ENCODE data around the gene CCDC80. TPM values are rescaled to one million over a fixed set of nuclear protein-coding genes. Genes with fewer than 3 reads are reported as not detected.

The CCDC80 gene
- total and polyA plus RNA-seq, 2 experiments from 2014 or later, result 27.1 to 83.5 TPM

GRCh38 chr3:112623717-112624116, 17.2 kb downstream of the CCDC80 start:
- no peak for DNase-seq (ENCODE audit: low spot score)
- no peak overlapping the region for H2AFZ ChIP-seq
- H3K9me3 ChIP-seq (ENCODE audit: low read depth), result no peaks in the 10 kb centered on the region
- 93% methylated on average over 1 of the region's 1 CpG for WGBS (ENCODE audit: low lambda C conversion rate, missing lambda C conversion rate)
- TF ChIP-seq EZH2phosphoT487 (IDR thresholded peaks at IDR 0.05; ENCODE audit: low read depth, severe bottlenecking, unreplicated experiment) (no peak), CTCF (IDR thresholded peaks at IDR 0.05; ENCODE audit: poor library complexity) (no peak), EZH2 (IDR thresholded peaks at IDR 0.05; ENCODE audit: borderline replicate concordance) (no peak)
- H4K20me1 ChIP-seq (ENCODE audit: insufficient read depth, poor library complexity, severe bottlenecking), result no peaks in the 10 kb centered on the region
- H3K27me3 ChIP-seq, result no peaks in the 10 kb centered on the region
- H3K9me2 ChIP-seq (replicated peaks; ENCODE audit: insufficient read depth), result no peaks in the 10 kb centered on the region
- no peaks in the 10 kb centered on the region for H3K36me3 ChIP-seq (replicated peaks; ENCODE audit: insufficient read depth, low read depth)
- H3K4me1 ChIP-seq (ENCODE audit: insufficient read depth), result no peaks in the 10 kb centered on the region
- no peaks in the 10 kb centered on the region for H3K79me2 ChIP-seq
- H3K4me2 ChIP-seq, result no peak overlapping the region
- no peak overlapping the region for H3K27ac ChIP-seq
- no peak overlapping the region for H3K4me3 ChIP-seq

GRCh38 chr3:112623213-112623612, 17.7 kb downstream of the CCDC80 start:
- Histone ChIP-seq H3K4me3 (no peak overlapping the region), H3K27ac (no peak overlapping the region), H3K36me3 (replicated peaks; ENCODE audit: insufficient read depth, low read depth) (no peaks in the 10 kb centered on the region), H3K4me1 (ENCODE audit: insufficient read depth) (no peaks in the 10 kb centered on the region), H3K9me3 (ENCODE audit: low read depth) (no peaks in the 10 kb centered on the region), H4K20me1 (ENCODE audit: insufficient read depth, poor library complexity, severe bottlenecking) (no peaks in the 10 kb centered on the region), H3K79me2 (no peaks in the 10 kb centered on the region), H3K9me2 (replicated peaks; ENCODE audit: insufficient read depth) (no peaks in the 10 kb centered on the region), H2AFZ (no peak overlapping the region), H3K27me3 (no peaks in the 10 kb centered on the region), H3K4me2 (no peak overlapping the region)
- no peak for DNase-seq (ENCODE audit: low spot score)
- no peak for TF ChIP-seq CTCF (IDR thresholded peaks at IDR 0.05; ENCODE audit: poor library complexity)
- TF ChIP-seq EZH2phosphoT487 (IDR thresholded peaks at IDR 0.05; ENCODE audit: low read depth, severe bottlenecking, unreplicated experiment), result no peak
- TF ChIP-seq EZH2 (IDR thresholded peaks at IDR 0.05; ENCODE audit: borderline replicate concordance), result no peak
- 64% methylated on average over 5 of the region's 5 CpGs for WGBS (ENCODE audit: low lambda C conversion rate, missing lambda C conversion rate)

- Histone ChIP-seq H3K4me1 (ENCODE audit: insufficient read depth) (no peaks in the 10 kb centered on the region), H3K9me2 (replicated peaks; ENCODE audit: insufficient read depth) (no peaks in the 10 kb centered on the region), H4K20me1 (ENCODE audit: insufficient read depth, poor library complexity, severe bottlenecking) (no peaks in the 10 kb centered on the region), H3K27me3 (no peaks in the 10 kb centered on the region), H2AFZ (no peak overlapping the region), H3K27ac (no peak overlapping the region), H3K36me3 (replicated peaks; ENCODE audit: insufficient read depth, low read depth) (no peaks in the 10 kb centered on the region), H3K9me3 (ENCODE audit: low read depth) (no peaks in the 10 kb centered on the region), H3K4me2 (no peak overlapping the region), H3K79me2 (no peaks in the 10 kb centered on the region), H3K4me3 (no peak overlapping the region)
- TF ChIP-seq EZH2phosphoT487 (IDR thresholded peaks at IDR 0.05; ENCODE audit: low read depth, severe bottlenecking, unreplicated experiment), result no peak
- TF ChIP-seq CTCF (IDR thresholded peaks at IDR 0.05; ENCODE audit: poor library complexity), result no peak
- TF ChIP-seq EZH2 (IDR thresholded peaks at IDR 0.05; ENCODE audit: borderline replicate concordance), result no peak
- WGBS (ENCODE audit: low lambda C conversion rate, missing lambda C conversion rate), result 91% methylated on average over 2 of the region's 2 CpGs
- DNase-seq (ENCODE audit: low spot score), result no peak
Measured at GRCh38 chr3:112619295-112619694, 21.6 kb downstream of the CCDC80 start.

GRCh38 chr3:112617285-112617684, 23.7 kb downstream of the CCDC80 start:
- TF ChIP-seq CTCF (IDR thresholded peaks at IDR 0.05; ENCODE audit: poor library complexity), result no peak
- TF ChIP-seq EZH2phosphoT487 (IDR thresholded peaks at IDR 0.05; ENCODE audit: low read depth, severe bottlenecking, unreplicated experiment), result no peak
- no peak for TF ChIP-seq EZH2 (IDR thresholded peaks at IDR 0.05; ENCODE audit: borderline replicate concordance)
- Histone ChIP-seq H3K36me3 (replicated peaks; ENCODE audit: insufficient read depth, low read depth) (no peaks in the 10 kb centered on the region), H3K4me2 (no peak overlapping the region), H3K9me2 (replicated peaks; ENCODE audit: insufficient read depth) (no peaks in the 10 kb centered on the region), H3K79me2 (no peaks in the 10 kb centered on the region), H3K4me1 (ENCODE audit: insufficient read depth) (no peaks in the 10 kb centered on the region), H3K9me3 (ENCODE audit: low read depth) (no peaks in the 10 kb centered on the region), H3K27me3 (no peaks in the 10 kb centered on the region), H3K27ac (no peak overlapping the region), H3K4me3 (no peak overlapping the region), H4K20me1 (ENCODE audit: insufficient read depth, poor library complexity, severe bottlenecking) (no peaks in the 10 kb centered on the region), H2AFZ (no peak overlapping the region)
- WGBS (ENCODE audit: low lambda C conversion rate, missing lambda C conversion rate), result 90% methylated on average over 2 of the region's 2 CpGs
- no peak for DNase-seq (ENCODE audit: low spot score)

Measured in hepatocyte (in vitro differentiated cells).